ENCODE measurements around the gene TBC1D5.

TBC1D5 gene

GRCh38 chr3:17181413-17181907 is 561.0 kb downstream of the TBC1D5 start:
- Histone ChIP-seq H3K27me3 (ENCODE audit: insufficient read depth, low read length, poor library complexity, severe bottlenecking) (no peaks in the 10 kb centered on the region), H3K36me3 (ENCODE audit: insufficient read depth, low read length) (peaks cover 25% of the 10 kb centered on the region; the same call in 1 of the 2 replicates), H3K9me3 (ENCODE audit: insufficient read depth, low read depth, low read length) (no peaks in the 10 kb centered on the region), H3F3A (ENCODE audit: low read depth) (no peaks in the 10 kb centered on the region), H3K79me2 (ENCODE audit: insufficient read depth, low read length) (no peaks in the 10 kb centered on the region), H3K9ac (ENCODE audit: low read depth, low read length, poor library complexity, severe bottlenecking) (no peak overlapping the region), H3K9me2 (replicated peaks; ENCODE audit: low read depth, low read length) (no peaks in the 10 kb centered on the region), H3K4me2 (ENCODE audit: low read depth, low read length, poor library complexity, severe bottlenecking) (no peak overlapping the region), H4K20me1 (ENCODE audit: insufficient read depth, low read length, poor library complexity, severe bottlenecking) (no peaks in the 10 kb centered on the region), H2AFZ (ENCODE audit: low read length) (no peak overlapping the region), H3K4me3 (ENCODE audit: low read length, poor library complexity, severe bottlenecking) (no peak overlapping the region), H3K4me1 (ENCODE audit: insufficient read depth, low read length, poor library complexity, severe bottlenecking) (peaks cover 3% of the 10 kb centered on the region)
- no peak for TF ChIP-seq CTCF (conservative IDR thresholded peaks at IDR 0.05; ENCODE audit: low read length)
- TF ChIP-seq EZH2phosphoT487 (IDR thresholded peaks at IDR 0.05; ENCODE audit: borderline replicate concordance) = no peak

GRCh38 chr3:17179381-17180205 is 562.8 kb downstream of the TBC1D5 start:
- no peak for TF ChIP-seq EZH2phosphoT487 (IDR thresholded peaks at IDR 0.05; ENCODE audit: borderline replicate concordance)
- TF ChIP-seq CTCF (conservative IDR thresholded peaks at IDR 0.05; ENCODE audit: low read length) = no peak
- Histone ChIP-seq H2AFZ (ENCODE audit: low read length) (no peak overlapping the region), H3K4me3 (ENCODE audit: low read length, poor library complexity, severe bottlenecking) (no peak overlapping the region), H3K4me2 (ENCODE audit: low read depth, low read length, poor library complexity, severe bottlenecking) (no peak overlapping the region), H3K9me2 (replicated peaks; ENCODE audit: low read depth, low read length) (no peaks in the 10 kb centered on the region), H3K9me3 (ENCODE audit: insufficient read depth, low read depth, low read length) (no peaks in the 10 kb centered on the region), H4K20me1 (ENCODE audit: insufficient read depth, low read length, poor library complexity, severe bottlenecking) (no peaks in the 10 kb centered on the region), H3K9ac (ENCODE audit: low read depth, low read length, poor library complexity, severe bottlenecking) (no peak overlapping the region), H3F3A (ENCODE audit: low read depth) (no peaks in the 10 kb centered on the region), H3K36me3 (ENCODE audit: insufficient read depth, low read length) (peaks cover 20% of the 10 kb centered on the region; the same call in 1 of the 2 replicates), H3K79me2 (ENCODE audit: insufficient read depth, low read length) (no peaks in the 10 kb centered on the region), H3K4me1 (ENCODE audit: insufficient read depth, low read length, poor library complexity, severe bottlenecking) (peaks cover 3% of the 10 kb centered on the region), H3K27me3 (ENCODE audit: insufficient read depth, low read length, poor library complexity, severe bottlenecking) (no peaks in the 10 kb centered on the region)

GRCh38 chr3:17176757-17177156 is 565.7 kb downstream of the TBC1D5 start:
- no peaks in the 10 kb centered on the region for H4K20me1 ChIP-seq (ENCODE audit: insufficient read depth, low read length, poor library complexity, severe bottlenecking)
- H3K4me3 ChIP-seq (ENCODE audit: low read length, poor library complexity, severe bottlenecking) = no peak overlapping the region
- H3K27me3 ChIP-seq (ENCODE audit: insufficient read depth, low read length, poor library complexity, severe bottlenecking) = no peaks in the 10 kb centered on the region
- no peak overlapping the region for H3K9ac ChIP-seq (ENCODE audit: low read depth, low read length, poor library complexity, severe bottlenecking)
- H3K4me1 ChIP-seq (ENCODE audit: insufficient read depth, low read length, poor library complexity, severe bottlenecking) = peaks cover 3% of the 10 kb centered on the region
- no peaks in the 10 kb centered on the region for H3K9me3 ChIP-seq (ENCODE audit: insufficient read depth, low read depth, low read length)
- no peak overlapping the region for H2AFZ ChIP-seq (ENCODE audit: low read length)
- H3K4me2 ChIP-seq (ENCODE audit: low read depth, low read length, poor library complexity, severe bottlenecking) = no peak overlapping the region
- H3K9me2 ChIP-seq (replicated peaks; ENCODE audit: low read depth, low read length) = no peaks in the 10 kb centered on the region
- no peaks in the 10 kb centered on the region for H3K79me2 ChIP-seq (ENCODE audit: insufficient read depth, low read length)
- H3K36me3 ChIP-seq (ENCODE audit: insufficient read depth, low read length) = peaks cover 7% of the 10 kb centered on the region; the same call in 1 of the 2 replicates
- H3F3A ChIP-seq (ENCODE audit: low read depth) = no peaks in the 10 kb centered on the region
- peak; percentile 36 for TF ChIP-seq CTCF (conservative IDR thresholded peaks at IDR 0.05; ENCODE audit: low read length)
- no peak for TF ChIP-seq EZH2phosphoT487 (IDR thresholded peaks at IDR 0.05; ENCODE audit: borderline replicate concordance)

Data from Loucy (cell line).